PC-9 (cell line): ENCODE results near the gene CKAP2L. TPM values are rescaled to one million over a fixed set of nuclear protein-coding genes. Genes with fewer than 3 reads are reported as not detected.

Experiments used
- BruUV-seq: library from RNA; stranded (reverse); fragments of 400-500 nt; replicated peaks from 2 replicates; lab custom pipeline; 2021; lab: Mats Ljungman, UMichigan
- CTCF ChIA-PET: fragments of 300-600 bp; sonication (Branson Sonifier 250); formaldehyde crosslinking; loops from one replicate; lab custom pipeline; 2022; ENCODE audit warnings: antibody characterized with exemption; lab: Charles Lee
- POLR2A ChIA-PET: fragments of 300-600 bp; sonication (Branson Sonifier 250); formaldehyde crosslinking; loops from one replicate; lab custom pipeline; 2022; ENCODE audit warnings: antibody characterized with exemption; ENCODE audit not compliant: unreplicated experiment; lab: Charles Lee
- DNase-seq, 2 experiments: peaks; one replicate each; pipeline versions ENCODE4 v3.0.0 to v3.0.0-alpha.2; 2015 to 2022; ENCODE audit warnings: mixed read lengths in 1 of 2
- H2AFZ ChIP-seq: fragments of 200-600 bp; sonication (generic); 2 replicates; pipeline ENCODE4 v1.8.1; 2017; ENCODE audit warnings: antibody characterized with exemption
- H3F3A ChIP-seq: fragments of 200-600 bp; sonication (generic); 2 replicates; pipeline ENCODE4 v1.8.1; 2017; ENCODE audit warnings: antibody characterized with exemption, mild to moderate bottlenecking, low read depth; ENCODE audit not compliant: insufficient read depth
- H3K27ac ChIP-seq: fragments of 200-600 bp; sonication (generic); 2 replicates; pipeline ENCODE4 v1.6.1; 2016; ENCODE audit warnings: mixed run types
- H3K27me3 ChIP-seq: fragments of 200-600 bp; sonication (generic); 2 replicates; pipeline ENCODE4 v1.6.1; 2016; ENCODE audit warnings: low read depth, mixed run types; ENCODE audit not compliant: insufficient read depth
- H3K36me3 ChIP-seq: fragments of 200-600 bp; sonication (generic); 2 replicates; pipeline ENCODE4 v1.6.1; 2016; ENCODE audit warnings: low read depth, mixed run types
- H3K4me1 ChIP-seq: fragments of 200-600 bp; sonication (generic); replicated peaks from 2 replicates; pipeline ENCODE4 v1.6.1; 2016; ENCODE audit warnings: mixed run types; ENCODE audit not compliant: insufficient read depth
- H3K4me2 ChIP-seq: fragments of 200-600 bp; sonication (generic); 2 replicates; pipeline ENCODE4 v1.6.1; 2017; ENCODE audit warnings: mixed run types
- H3K4me3 ChIP-seq: fragments of 200-600 bp; sonication (generic); 2 replicates; pipeline ENCODE4 v1.6.1; 2016; ENCODE audit warnings: mixed run types
- H3K79me2 ChIP-seq: fragments of 200-600 bp; sonication (generic); 2 replicates; pipeline ENCODE4 v1.6.1; 2017; ENCODE audit warnings: low read depth, mixed run types
- H3K9me2 ChIP-seq: fragments of 200-600 bp; sonication (generic); 2 replicates; pipeline ENCODE4 v1.8.1; 2017; ENCODE audit warnings: mild to moderate bottlenecking; ENCODE audit not compliant: insufficient read depth
- H3K9me3 ChIP-seq: fragments of 200-600 bp; sonication (generic); 2 replicates; pipeline ENCODE4 v1.8.1; 2016; ENCODE audit warnings: low read depth; ENCODE audit not compliant: insufficient read depth
- H4K20me1 ChIP-seq: fragments of 200-600 bp; sonication (generic); 2 replicates; pipeline ENCODE4 v1.8.1; 2017; ENCODE audit not compliant: insufficient read depth
- EZH2 ChIP-seq: fragments of 200-600 bp; sonication (generic); IDR thresholded peaks from 2 replicates; pipeline ENCODE4 v1.8.0; 2017; ENCODE audit warnings: antibody characterized with exemption, low read depth
- intact Hi-C: fragments of 100-400 bp; cut with micrococcal nuclease; formaldehyde crosslinking; loops from one replicate; pipeline ENCODE4 v1.10.0; 2022; ENCODE audit not compliant: unreplicated experiment
- total RNA-seq: library from RNA; stranded (reverse); gene quantifications from 2 replicates; pipeline ENCODE4 v1.2.3, GENCODE V29; 2021
- TF ChIP-seq, protein P1 (sequence below): fragments of 200-600 bp; sonication (generic); conservative IDR thresholded peaks from 2 replicates; pipeline ENCODE4 v1.6.1; 2017; ENCODE audit warnings: mixed run types, antibody characterized with exemption, mild to moderate bottlenecking, moderate library complexity

The CKAP2L gene
- total RNA-seq, 1 experiment from 2014 or later = 28.7 TPM

DNA sequence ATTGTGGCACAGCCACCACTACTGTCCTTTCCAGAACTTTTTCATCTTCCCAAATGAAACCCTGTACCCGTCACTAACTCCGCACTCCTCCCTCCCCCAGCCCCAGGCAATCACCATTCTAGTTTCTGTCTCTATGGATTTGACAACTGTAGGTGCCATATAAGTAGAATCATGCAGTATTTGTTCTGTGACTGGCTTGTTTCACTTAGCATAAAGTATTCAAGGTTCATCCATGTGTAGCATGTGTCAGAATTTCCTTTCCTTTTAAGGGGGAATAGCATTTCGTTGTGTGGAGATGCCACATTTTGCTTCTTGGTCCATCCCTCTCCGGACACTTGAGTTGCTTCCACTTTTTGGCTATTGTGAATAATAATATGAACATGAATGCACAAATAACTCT, 842 bp upstream of the CKAP2L start:
- POLR2A ChIA-PET = no interaction called here
- no peak for DNase-seq
- BruUV-seq = no TSS peak

DNA sequence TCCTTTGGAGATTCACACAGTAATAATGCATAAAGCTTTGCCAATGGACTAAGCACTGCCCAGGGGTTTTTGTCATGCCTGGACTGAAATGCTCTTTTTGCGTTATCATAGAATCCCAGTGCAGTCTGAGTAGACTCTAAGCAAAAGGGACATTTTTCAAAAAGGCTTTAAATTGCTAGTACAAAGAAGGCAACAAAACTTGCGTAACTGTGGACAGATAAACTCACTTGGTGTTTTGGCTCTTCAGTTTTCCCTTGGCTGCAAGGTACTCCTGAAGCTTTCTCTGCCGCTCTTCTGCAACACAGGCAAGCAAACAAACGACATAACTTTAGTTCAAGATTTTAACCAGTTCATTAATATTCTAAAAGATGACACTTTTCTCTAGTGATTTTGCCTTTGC, 2.1 kb downstream of the CKAP2L start:
- Histone ChIP-seq H3K9me3 (no peaks in the 10 kb centered on the region), H3K36me3 (peaks cover 27% of the 10 kb centered on the region), H2AFZ (no peak overlapping the region), H3F3A (no peaks in the 10 kb centered on the region; the same call in 1 of the 2 replicates), H3K9me2 (no peaks in the 10 kb centered on the region), H3K4me2 (no peak overlapping the region), H3K27me3 (no peaks in the 10 kb centered on the region), H3K27ac (no peak overlapping the region), H3K4me1 (peaks cover 24% of the 10 kb centered on the region), H4K20me1 (no peaks in the 10 kb centered on the region), H3K4me3 (no peak overlapping the region), H3K79me2 (peaks cover 33% of the 10 kb centered on the region)
- ChIA-PET POLR2A (no interaction called here), CTCF (no interaction called here)
- TF ChIP-seq, protein P1, sequence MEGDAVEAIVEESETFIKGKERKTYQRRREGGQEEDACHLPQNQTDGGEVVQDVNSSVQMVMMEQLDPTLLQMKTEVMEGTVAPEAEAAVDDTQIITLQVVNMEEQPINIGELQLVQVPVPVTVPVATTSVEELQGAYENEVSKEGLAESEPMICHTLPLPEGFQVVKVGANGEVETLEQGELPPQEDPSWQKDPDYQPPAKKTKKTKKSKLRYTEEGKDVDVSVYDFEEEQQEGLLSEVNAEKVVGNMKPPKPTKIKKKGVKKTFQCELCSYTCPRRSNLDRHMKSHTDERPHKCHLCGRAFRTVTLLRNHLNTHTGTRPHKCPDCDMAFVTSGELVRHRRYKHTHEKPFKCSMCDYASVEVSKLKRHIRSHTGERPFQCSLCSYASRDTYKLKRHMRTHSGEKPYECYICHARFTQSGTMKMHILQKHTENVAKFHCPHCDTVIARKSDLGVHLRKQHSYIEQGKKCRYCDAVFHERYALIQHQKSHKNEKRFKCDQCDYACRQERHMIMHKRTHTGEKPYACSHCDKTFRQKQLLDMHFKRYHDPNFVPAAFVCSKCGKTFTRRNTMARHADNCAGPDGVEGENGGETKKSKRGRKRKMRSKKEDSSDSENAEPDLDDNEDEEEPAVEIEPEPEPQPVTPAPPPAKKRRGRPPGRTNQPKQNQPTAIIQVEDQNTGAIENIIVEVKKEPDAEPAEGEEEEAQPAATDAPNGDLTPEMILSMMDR = no peak
- TF ChIP-seq EZH2 = no peak
- intact Hi-C loops = loop anchor here (5.0 kb wide), 1 partner anchor 105 kb away; no protein-coding TSS in a partner anchor
- no peak for DNase-seq
- BruUV-seq = no TSS peak

More for the DNA sequence above, 842 bp upstream of the CKAP2L start:
- H3F3A ChIP-seq = peaks cover 14% of the 10 kb centered on the region; the same call in 1 of the 2 replicates
- H3K36me3 ChIP-seq = peaks cover 13% of the 10 kb centered on the region
- CTCF ChIA-PET = no interaction called here
- H2AFZ ChIP-seq = peak overlapping the region; percentile 76
- H3K79me2 ChIP-seq = peaks cover 33% of the 10 kb centered on the region
- TF ChIP-seq, protein P1 = no peak
- no peak for TF ChIP-seq EZH2
- no peaks in the 10 kb centered on the region for H3K27me3 ChIP-seq
- no peak overlapping the region for H3K27ac ChIP-seq
- no peaks in the 10 kb centered on the region for H4K20me1 ChIP-seq
- H3K4me3 ChIP-seq = peak overlapping the region; percentile 77
- H3K4me1 ChIP-seq = peaks cover 29% of the 10 kb centered on the region
- no peaks in the 10 kb centered on the region for H3K9me2 ChIP-seq
- peak overlapping the region; percentile 71 for H3K4me2 ChIP-seq
- intact Hi-C loops = loop anchor here (2.0 kb wide), 2 partner anchors 70 to 126 kb away; no protein-coding TSS in a partner anchor
- H3K9me3 ChIP-seq = no peaks in the 10 kb centered on the region

DNA sequence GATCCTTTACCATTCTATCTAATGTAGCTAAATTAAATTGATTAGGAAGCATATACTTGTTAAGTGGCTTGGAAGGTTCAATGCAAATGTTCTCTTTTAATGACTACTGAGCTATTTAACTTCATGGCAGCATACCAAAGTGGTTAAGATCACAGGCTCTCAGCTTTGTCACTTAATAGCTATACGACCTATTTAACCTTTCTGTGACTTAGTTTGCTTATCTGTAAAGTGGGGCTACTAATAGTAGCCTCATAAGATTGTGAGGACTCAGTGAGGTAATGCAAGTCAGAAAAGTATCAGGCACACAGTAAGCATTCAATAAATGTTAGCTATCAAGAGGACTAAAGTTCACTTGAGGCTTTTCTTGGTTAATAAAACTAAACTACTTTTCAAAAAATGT, 4.3 kb downstream of the CKAP2L start:
- peaks cover 33% of the 10 kb centered on the region for H3K79me2 ChIP-seq
- H3K4me3 ChIP-seq = no peak overlapping the region
- peaks cover 16% of the 10 kb centered on the region for H3K4me1 ChIP-seq
- no peak for TF ChIP-seq EZH2
- TF ChIP-seq, protein P1 = no peak
- H3F3A ChIP-seq = no peaks in the 10 kb centered on the region; the same call in 1 of the 2 replicates
- intact Hi-C loops = loop anchor here (5.0 kb wide), 1 partner anchor 107 kb away; no protein-coding TSS in a partner anchor
- no peak overlapping the region for H3K4me2 ChIP-seq
- H3K27ac ChIP-seq = no peak overlapping the region
- no peaks in the 10 kb centered on the region for H3K9me2 ChIP-seq
- H3K27me3 ChIP-seq = no peaks in the 10 kb centered on the region
- no peaks in the 10 kb centered on the region for H4K20me1 ChIP-seq
- CTCF ChIA-PET = interaction anchor here (0.6 kb wide), 1 partner anchor 167 kb away, joined by 3 read pairs; no protein-coding TSS in a partner anchor
- H3K9me3 ChIP-seq = no peaks in the 10 kb centered on the region
- no peak for DNase-seq
- peaks cover 43% of the 10 kb centered on the region for H3K36me3 ChIP-seq
- BruUV-seq = no TSS peak
- no peak overlapping the region for H2AFZ ChIP-seq
- POLR2A ChIA-PET = no interaction called here
